Spleen (tissue), 11 donors: ENCODE measurements around the gene USP20. TPM values are rescaled to one million over a fixed set of nuclear protein-coding genes. Genes with fewer than 3 reads are reported as not detected.

Experiments used
- DNase-seq: peaks from one replicate; pipeline ENCODE4 v3.0.0-alpha.2; 2020
- H3K27ac ChIP-seq, 8 donors: fragments of 200-600 bp; sonication (generic) in 7 of 8; 1 replicate in 4 of 8; 2 replicates in 4 of 8; pipeline versions ENCODE4 v1.5.0 to v1.8.0; 2016 to 2021; ENCODE audit warnings: inconsistent platforms in 4 of 8, mild to moderate bottlenecking in 4 of 8, moderate library complexity in 1 of 8
- H3K27me3 ChIP-seq, 7 donors: fragments of 200-600 bp; sonication (generic) in 6 of 7; replicated peaks in 1 of 7; 1 replicate in 4 of 7; 2 replicates in 3 of 7; pipeline versions ENCODE4 v1.5.0 to v1.8.0; 2016 to 2021; ENCODE audit warnings: inconsistent platforms in 3 of 7, mild to moderate bottlenecking in 1 of 7
- H3K36me3 ChIP-seq, 6 donors: fragments of 200-600 bp; sonication (generic) in 5 of 6; 1 replicate in 4 of 6; 2 replicates in 2 of 6; pipeline versions ENCODE4 v1.5.0 to v1.8.0; 2016 to 2021; ENCODE audit warnings: inconsistent platforms in 2 of 6
- H3K4me1 ChIP-seq, 6 donors: fragments of 200-600 bp; sonication (generic) in 5 of 6; 1 replicate in 3 of 6; 2 replicates in 3 of 6; pipeline versions ENCODE4 v1.5.0 to v1.8.0; 2016 to 2021; ENCODE audit warnings: inconsistent platforms in 3 of 6
- H3K4me3 ChIP-seq, 8 donors: fragments of 200-600 bp; sonication (generic) in 7 of 8; 1 replicate in 4 of 8; 2 replicates in 4 of 8; pipeline versions ENCODE4 v1.5.0 to v1.8.0; 2016 to 2021; ENCODE audit warnings: inconsistent platforms in 4 of 8, mild to moderate bottlenecking in 4 of 8, moderate library complexity in 2 of 8
- H3K9me3 ChIP-seq, 8 donors: fragments of 200-600 bp; sonication (generic) in 7 of 8; 1 replicate in 4 of 8; 2 replicates in 4 of 8; pipeline versions ENCODE4 v1.5.0 to v1.8.0; 2016 to 2021; ENCODE audit warnings: inconsistent platforms in 4 of 8
- POLR2A ChIP-seq, 3 donors: fragments of 450-650 bp; IDR thresholded peaks; one replicate each; pipeline ENCODE4 v1.5.1; 2017; ENCODE audit warnings: antibody characterized with exemption in 3 of 3, mild to moderate bottlenecking in 1 of 3
- POLR2AphosphoS5 ChIP-seq, 3 donors: sonication (generic); formaldehyde crosslinking; IDR thresholded peaks; one replicate each; pipeline ENCODE4 v1.5.1; 2017; ENCODE audit warnings: antibody characterized with exemption in 3 of 3
- WGBS, 5 donors: extraction: QIAGEN DNeasy Blood & Tissue Kit in 3 of 5; methylation state at CpG; one replicate each; pipeline versions ENCODE4 v1.1.5 to v1.1.7; 2013 to 2018; 5-methylcytosine and 5-hydroxymethylcytosine counted together
- intact Hi-C: fragments of 100-400 bp; cut with DNase I; formaldehyde crosslinking; loops from one replicate; pipeline ENCODE4 v1.15.0; 2023; ENCODE audit warnings: low total_unique reads
- polyA plus RNA-seq, 3 donors: library from polyadenylated mRNA; stranded (reverse); fragments of 200-250 nt; gene quantifications; one replicate each; pipeline ENCODE4 v1.2.1, GENCODE V29; 2013
- total RNA-seq, 7 donors: library from RNA; depleted of rRNA in 3 of 7; stranded (reverse); fragments of >200 nt in 3 of 7; fragmentation: NEBNext Ultra II Directional in 4 of 7; extraction: Animal tissue kit (Norgen Biotek cat#: 25700) in 4 of 7; gene quantifications; one replicate each; pipeline versions ENCODE4 v1.1.0 to v1.2.1, GENCODE V29; 2016 to 2021
- TF ChIP-seq, protein P1 (sequence below), 11 experiments: fragments of 200-600 bp in 7 of 11; fragments of 450-650 bp in 4 of 11; sonication (generic) in 4 of 11; IDR thresholded peaks in 8 of 11; conservative IDR thresholded peaks in 3 of 11; 1 replicate in 7 of 11; 2 replicates in 4 of 11; pipeline versions ENCODE4 v1.4.0 to v1.8.0; 2016 to 2021; ENCODE audit warnings: antibody characterized with exemption in 11 of 11, inconsistent platforms in 4 of 11, mild to moderate bottlenecking in 1 of 11
- donor health status: healthy with polysubstance abuse.
- donor health status: DM: no; HTN: no; CAD: no; lungs with moderate emphysema.
- donor health status: DM: no; HTN: no; CAD: no.
- donor health status: Bipolar disorder and iron deficiency.
- donor health status: healthy.
- donor health status: DM: no; HTN: no; CAD: no.
- donor health status: DM: yes; HTN: yes; CAD: no.

Gene USP20
- total and polyA plus RNA-seq, 10 donors, result 29.7 to 83.7 (median 41.3) TPM

DNA sequence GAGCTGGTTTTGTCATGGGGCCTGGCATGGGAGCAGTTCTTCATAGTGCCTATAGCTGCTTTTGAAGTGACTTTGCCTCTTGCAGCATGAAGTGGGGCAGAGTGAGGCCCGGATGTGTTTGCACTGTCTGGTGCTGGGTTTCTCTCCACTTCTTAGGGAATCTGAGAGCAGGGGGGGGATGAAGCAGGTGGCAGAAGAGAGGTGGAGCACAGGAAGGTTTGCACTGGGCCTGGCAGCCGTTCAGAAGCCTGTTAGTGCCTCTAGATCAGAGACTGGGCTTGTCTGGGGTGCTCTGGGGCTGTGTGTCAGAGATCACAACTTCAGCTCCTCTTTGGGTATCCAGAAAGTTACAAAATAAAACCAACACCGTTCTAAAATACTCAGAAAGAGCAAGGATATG is 18.4 kb downstream of the USP20 start:
- Histone ChIP-seq H3K27ac (peak overlapping the region in 2 of 8 donors; percentile 36 to 39), H3K4me3 (no peak overlapping the region), H3K27me3 (no peaks in the 10 kb centered on the region), H3K9me3 (no peaks in the 10 kb centered on the region), H3K36me3 (peaks cover 7 to 92% (median 72%) of the 10 kb centered on the region in 6 donors), H3K4me1 (peaks cover 0 to 33% (median 2%) of the 10 kb centered on the region in 6 donors)
- DNase-seq, result no peak
- 53 to 92% (median 57%) methylated on average over 2 to 3 of the region's 3 CpGs for WGBS, 5 donors
- no peak for TF ChIP-seq POLR2AphosphoS5 (IDR thresholded peaks at IDR 0.05)
- TF ChIP-seq, protein P1, sequence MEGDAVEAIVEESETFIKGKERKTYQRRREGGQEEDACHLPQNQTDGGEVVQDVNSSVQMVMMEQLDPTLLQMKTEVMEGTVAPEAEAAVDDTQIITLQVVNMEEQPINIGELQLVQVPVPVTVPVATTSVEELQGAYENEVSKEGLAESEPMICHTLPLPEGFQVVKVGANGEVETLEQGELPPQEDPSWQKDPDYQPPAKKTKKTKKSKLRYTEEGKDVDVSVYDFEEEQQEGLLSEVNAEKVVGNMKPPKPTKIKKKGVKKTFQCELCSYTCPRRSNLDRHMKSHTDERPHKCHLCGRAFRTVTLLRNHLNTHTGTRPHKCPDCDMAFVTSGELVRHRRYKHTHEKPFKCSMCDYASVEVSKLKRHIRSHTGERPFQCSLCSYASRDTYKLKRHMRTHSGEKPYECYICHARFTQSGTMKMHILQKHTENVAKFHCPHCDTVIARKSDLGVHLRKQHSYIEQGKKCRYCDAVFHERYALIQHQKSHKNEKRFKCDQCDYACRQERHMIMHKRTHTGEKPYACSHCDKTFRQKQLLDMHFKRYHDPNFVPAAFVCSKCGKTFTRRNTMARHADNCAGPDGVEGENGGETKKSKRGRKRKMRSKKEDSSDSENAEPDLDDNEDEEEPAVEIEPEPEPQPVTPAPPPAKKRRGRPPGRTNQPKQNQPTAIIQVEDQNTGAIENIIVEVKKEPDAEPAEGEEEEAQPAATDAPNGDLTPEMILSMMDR (IDR thresholded peaks at IDR 0.05 in 8 of 11, conservative IDR thresholded peaks at IDR 0.05 in 3 of 11), result no peak
- intact Hi-C loops, result no loop called here

DNA sequence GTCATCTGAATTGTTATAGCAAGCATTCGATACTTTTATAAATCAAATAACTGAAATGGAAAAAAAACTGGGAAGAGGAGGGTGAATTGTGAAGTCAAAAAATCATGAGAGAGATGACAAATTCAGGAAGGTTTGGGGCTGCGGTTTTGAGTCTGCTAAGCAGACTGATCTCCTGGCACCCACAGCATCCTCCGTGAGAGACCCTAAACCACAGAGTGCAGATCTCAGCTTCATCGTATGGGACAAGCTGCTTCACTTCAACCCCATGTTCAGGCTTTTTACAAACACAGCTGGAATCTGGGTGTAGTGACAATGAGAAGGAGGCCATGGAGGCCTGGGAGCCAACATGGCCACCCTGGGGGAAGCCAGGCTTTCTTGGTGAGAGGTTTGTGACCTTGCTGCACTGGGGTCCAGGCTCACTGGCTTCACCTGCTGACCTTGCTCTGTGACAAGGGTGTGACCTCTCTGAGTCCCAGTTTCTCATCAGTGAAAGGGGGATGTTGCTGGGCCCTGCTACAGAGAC is 19.4 kb downstream of the USP20 start:
- Histone ChIP-seq H3K4me3 (no peak overlapping the region), H3K36me3 (peaks cover 9 to 100% (median 75%) of the 10 kb centered on the region in 6 donors), H3K27me3 (no peaks in the 10 kb centered on the region), H3K9me3 (no peaks in the 10 kb centered on the region), H3K27ac (no peak overlapping the region), H3K4me1 (peaks cover 0 to 23% (median 2%) of the 10 kb centered on the region in 6 donors)
- no peak for DNase-seq
- TF ChIP-seq, protein P1 (IDR thresholded peaks at IDR 0.05 in 8 of 11, conservative IDR thresholded peaks at IDR 0.05 in 3 of 11), result no peak
- TF ChIP-seq POLR2AphosphoS5 (IDR thresholded peaks at IDR 0.05), result no peak
- TF ChIP-seq POLR2A (IDR thresholded peaks at IDR 0.05), result no peak
- intact Hi-C loops, result no loop called here
- 66 to 83% (median 80%) methylated on average over 4 of the region's 4 CpGs for WGBS, 5 donors

DNA sequence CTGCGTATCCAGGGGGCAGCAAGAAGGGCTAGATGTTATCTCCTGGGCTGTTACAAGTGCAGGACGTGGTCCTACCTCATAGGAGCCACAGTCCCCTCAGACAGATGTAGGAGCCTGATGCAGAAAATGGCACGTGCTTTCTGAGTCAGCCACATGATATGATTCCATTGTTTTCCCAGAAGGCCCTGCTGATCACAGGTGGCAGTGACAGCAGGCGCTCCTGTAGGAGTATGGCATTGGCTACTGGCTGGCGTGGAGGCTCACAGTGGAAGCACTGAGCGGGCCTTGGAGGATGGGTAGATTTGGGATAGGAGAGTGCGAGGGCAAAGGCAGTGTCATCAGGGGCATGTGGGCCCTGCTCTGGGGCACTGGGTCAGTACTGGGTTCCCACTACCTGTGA is 21.9 kb downstream of the USP20 start:
- no peak for TF ChIP-seq POLR2AphosphoS5 (IDR thresholded peaks at IDR 0.05)
- no peak for TF ChIP-seq POLR2A (IDR thresholded peaks at IDR 0.05)
- TF ChIP-seq, protein P1 (IDR thresholded peaks at IDR 0.05 in 8 of 11, conservative IDR thresholded peaks at IDR 0.05 in 3 of 11), result no peak
- WGBS, 5 donors, result 90 to 93% (median 93%) methylated on average over 7 of the region's 7 CpGs
- Histone ChIP-seq H3K27me3 (no peaks in the 10 kb centered on the region), H3K9me3 (no peaks in the 10 kb centered on the region), H3K36me3 (peaks cover 5 to 99% (median 72%) of the 10 kb centered on the region in 6 donors), H3K4me3 (no peak overlapping the region), H3K27ac (no peak overlapping the region), H3K4me1 (peaks cover 0 to 31% (median 6%) of the 10 kb centered on the region in 6 donors)
- intact Hi-C loops, result no loop called here
- no peak for DNase-seq

DNA sequence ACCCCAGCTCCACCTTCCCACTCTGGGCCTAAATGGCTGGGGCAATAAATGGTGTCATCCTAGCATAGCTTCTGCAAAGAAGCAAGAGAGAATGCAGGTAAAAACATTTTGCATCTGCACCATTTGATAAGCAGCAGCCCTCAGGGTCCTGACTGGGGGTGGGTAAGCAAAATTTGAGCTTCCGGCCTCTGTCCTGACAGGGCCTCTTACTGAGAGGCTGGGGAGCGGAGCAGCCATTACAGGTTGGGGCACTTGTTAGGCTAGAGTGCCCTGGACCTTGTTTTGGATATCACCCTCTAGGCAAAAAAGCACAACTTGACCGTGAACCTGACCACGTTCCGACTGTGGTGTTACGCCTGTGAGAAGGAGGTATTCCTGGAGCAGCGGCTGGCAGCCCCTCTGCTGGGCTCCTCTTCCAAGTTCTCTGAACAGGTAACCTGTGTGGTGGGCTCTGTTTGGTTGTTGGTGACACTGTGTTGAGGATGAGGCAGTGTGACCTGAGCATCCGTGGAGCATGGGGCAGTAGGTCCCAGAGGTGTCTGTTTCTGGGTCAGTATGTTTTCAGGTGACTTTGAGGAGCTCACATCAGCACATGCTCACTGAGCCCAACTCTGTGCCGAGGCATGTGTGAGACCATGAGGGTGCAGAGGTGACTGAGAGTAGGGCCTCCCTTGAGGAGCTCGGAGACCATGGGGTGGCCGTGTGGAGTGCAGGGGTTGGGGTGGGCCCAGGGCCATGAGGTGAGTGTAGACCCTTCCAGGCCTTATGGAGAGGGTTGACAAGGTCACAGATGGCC is 23.1 kb downstream of the USP20 start:
- no peak for DNase-seq
- intact Hi-C loops, result no loop called here
- Histone ChIP-seq H3K4me1 (peaks cover 0 to 36% (median 16%) of the 10 kb centered on the region in 6 donors), H3K27me3 (no peaks in the 10 kb centered on the region), H3K9me3 (no peaks in the 10 kb centered on the region), H3K27ac (no peak overlapping the region), H3K4me3 (no peak overlapping the region), H3K36me3 (peaks cover 5 to 99% (median 60%) of the 10 kb centered on the region in 6 donors)
- TF ChIP-seq, protein P1 (IDR thresholded peaks at IDR 0.05 in 8 of 11, conservative IDR thresholded peaks at IDR 0.05 in 3 of 11), result no peak
- no peak for TF ChIP-seq POLR2A (IDR thresholded peaks at IDR 0.05)
- TF ChIP-seq POLR2AphosphoS5 (IDR thresholded peaks at IDR 0.05), result no peak
- 85 to 94% (median 89%) methylated on average over 11 of the region's 11 CpGs for WGBS, 5 donors
